Measurements from ENCODE around the gene PAPPA2.
"Not testable (repeated sequence)": the region's sequence is repeated elsewhere in the genome, so short reads cannot be mapped to it uniquely, and the experiment has no call there.

PAPPA2 gene

DNA sequence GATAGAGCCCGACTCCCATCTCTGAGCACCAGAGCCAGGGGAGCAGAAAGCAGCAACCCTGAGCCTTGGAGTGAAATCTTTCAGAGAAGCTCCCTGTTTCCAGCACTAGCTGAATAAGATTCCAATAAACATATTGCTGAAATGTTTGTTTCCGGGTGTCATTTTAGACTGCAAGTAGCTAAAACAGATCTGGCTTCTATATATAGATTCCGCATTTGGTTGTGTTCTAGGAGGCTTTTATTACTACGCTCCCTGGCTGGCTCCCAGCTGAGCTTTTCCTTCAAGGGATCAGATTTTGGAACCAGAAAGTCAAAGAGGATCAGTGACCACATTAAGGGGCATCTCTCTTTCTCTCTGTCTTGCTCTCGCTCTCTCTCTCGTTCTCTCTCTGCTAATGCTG is 88.2 kb downstream of the PAPPA2 start:
- DNase-seq (ENCODE audit: low read depth, low spot score): no peak

- no peak for DNase-seq (ENCODE audit: low read depth, low spot score)
Observed at GRCh38 chr1:176552217-176552991, 89.4 kb downstream of the PAPPA2 start.

DNA sequence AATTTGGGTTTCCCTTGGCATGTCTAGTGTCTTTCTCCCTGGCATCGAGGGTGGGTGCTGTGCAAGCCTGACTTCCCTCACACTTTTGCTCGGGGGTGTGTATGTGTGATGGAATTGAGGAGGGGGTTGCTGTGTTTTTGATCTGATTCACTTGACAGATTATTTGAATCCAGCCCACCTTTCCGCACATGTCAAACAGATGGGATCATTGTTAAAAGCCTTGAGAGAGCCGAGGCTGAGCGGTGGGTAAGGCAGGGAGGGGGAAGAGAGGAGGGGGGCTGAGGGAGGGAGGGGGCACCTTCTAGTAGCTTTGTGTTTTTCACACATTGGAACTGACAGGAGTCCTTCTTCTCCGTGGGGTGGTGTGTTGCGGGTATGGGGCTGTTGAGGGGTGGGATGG is 90.0 kb downstream of the PAPPA2 start:
- no peak for DNase-seq (ENCODE audit: low read depth, low spot score)

DNA sequence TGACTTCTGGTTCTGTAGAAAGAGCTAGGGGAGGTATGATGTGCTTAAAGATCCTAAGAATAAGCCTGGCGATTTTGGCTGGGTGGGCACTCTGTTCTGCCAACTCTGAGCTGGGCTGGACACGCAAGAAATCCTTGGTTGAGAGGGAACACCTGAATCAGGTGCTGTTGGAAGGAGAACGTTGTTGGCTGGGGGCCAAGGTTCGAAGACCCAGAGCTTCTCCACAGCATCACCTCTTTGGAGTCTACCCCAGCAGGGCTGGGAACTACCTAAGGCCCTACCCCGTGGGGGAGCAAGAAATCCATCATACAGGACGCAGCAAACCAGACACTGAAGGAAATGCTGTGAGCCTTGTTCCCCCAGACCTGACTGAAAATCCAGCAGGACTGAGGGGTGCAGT is 93.3 kb downstream of the PAPPA2 start:
- no peak for DNase-seq (ENCODE audit: low read depth, low spot score)

GRCh38 chr1:176557543-176558258 is 94.7 kb downstream of the PAPPA2 start:
- no peak for DNase-seq (ENCODE audit: low read depth, low spot score)

DNA sequence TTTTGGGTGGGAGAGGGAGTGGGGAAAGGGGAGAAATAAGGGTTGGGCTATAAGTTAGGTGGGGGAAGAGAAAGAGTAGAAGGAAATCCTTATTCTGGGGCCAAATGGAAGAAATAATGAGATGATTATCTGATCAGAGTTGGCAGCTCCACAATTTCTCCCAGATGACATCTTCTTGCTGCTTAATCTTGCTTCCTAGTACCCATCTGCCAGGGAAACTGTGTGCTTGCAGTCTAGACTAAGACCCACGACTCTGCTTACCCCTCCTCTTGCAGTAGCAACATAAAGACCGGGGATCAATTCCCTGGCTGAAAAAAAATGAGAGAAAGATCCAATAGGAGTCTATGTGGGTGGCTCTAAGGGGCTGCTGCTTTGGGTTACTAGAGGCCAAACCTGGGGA is 95.6 kb downstream of the PAPPA2 start:
- DNase-seq (ENCODE audit: low read depth, low spot score): no peak

GRCh38 chr1:176559474-176559873 is 96.5 kb downstream of the PAPPA2 start:
- DNase-seq (ENCODE audit: low read depth, low spot score): no peak

DNA sequence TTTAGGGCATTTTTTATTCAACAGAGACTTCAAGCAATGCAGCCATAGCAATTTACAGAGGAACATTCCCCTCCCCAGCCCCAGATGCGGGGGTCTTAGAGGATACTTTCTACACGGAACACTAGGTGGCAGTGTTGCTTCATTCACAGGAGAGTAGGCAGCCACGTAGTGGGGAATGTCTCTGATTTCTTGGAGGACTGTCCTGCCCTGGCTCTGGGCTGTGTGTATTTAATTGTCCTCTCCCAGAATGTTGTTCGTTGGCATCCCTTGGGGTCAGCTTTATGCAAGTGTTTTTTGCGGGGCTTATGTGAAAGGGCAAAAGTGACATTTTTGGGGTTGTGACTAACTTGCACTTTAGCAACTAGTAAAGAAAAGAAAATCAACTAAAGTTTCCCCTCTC is 96.9 kb downstream of the PAPPA2 start:
- no peak for DNase-seq (ENCODE audit: low read depth, low spot score)

DNA sequence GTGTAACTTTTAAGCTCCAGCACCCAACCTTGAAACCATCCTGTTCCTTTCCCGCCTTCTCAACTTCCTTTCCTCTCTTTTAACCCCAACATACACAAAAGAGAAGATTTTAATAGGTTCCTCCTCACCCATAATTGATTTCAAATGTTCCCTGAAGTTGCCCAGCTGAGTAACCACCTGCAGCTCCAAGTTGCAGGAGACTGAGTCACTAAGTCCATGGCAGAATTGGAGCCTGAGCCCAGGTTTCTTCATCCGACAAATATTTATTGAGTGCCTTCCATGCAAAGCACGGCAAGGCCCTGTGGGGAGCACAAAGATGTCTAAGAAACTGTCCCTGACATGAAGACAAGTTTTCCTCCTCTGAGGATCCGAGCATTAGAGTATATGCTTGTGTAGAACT is 97.7 kb downstream of the PAPPA2 start:
- DNase-seq (ENCODE audit: low read depth, low spot score): no peak

GRCh38 chr1:176561761-176562160 is 98.8 kb downstream of the PAPPA2 start:
- not testable (repeated sequence) for DNase-seq (ENCODE audit: low read depth, low spot score)

DNA sequence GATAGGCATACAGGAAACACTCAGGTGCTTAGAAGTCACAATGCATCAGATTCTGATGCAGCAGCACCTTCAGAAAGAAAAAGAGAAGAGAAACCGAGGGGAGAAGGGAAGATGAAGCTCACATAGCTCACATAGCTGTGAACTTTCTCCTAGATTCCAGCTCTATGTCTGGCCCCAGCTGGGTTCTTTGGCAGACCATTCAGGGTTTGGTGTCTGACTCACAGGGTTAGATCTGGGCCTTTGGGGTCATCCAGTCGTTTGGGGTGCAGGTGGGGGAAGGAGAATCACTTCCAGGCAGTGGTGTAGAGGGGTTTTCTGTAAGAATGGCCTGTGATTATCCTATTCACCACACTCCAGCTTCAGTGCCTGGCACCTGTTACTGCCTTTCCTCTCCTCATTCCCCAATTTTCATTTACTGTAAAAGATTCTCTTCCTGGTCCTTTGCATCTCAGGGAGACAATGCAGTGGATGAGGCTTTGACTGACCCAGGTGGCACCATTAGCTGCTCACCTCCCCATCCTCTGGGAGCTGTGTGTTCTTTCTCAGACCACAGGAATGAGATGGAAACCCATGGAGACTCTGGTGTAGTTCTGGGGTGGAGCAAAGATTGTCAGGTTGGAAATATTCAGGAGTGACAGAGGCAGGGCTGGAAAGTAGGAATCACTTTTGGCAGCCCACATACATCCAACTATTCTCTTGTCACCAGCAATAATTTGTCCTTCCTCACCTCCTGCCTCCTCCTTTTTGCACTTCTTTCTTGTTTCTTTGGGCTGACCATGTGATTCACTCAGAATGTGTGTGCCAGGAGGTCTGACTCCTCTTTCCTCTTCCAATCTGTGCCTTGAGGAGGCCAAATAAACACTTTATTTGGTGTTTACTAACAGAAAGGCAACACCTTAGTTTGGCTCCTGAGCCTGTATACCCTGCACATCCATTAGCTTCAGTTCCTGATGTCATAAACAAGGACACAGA is 103.3 kb downstream of the PAPPA2 start:
- DNase-seq (ENCODE audit: low read depth, low spot score): no peak

DNA sequence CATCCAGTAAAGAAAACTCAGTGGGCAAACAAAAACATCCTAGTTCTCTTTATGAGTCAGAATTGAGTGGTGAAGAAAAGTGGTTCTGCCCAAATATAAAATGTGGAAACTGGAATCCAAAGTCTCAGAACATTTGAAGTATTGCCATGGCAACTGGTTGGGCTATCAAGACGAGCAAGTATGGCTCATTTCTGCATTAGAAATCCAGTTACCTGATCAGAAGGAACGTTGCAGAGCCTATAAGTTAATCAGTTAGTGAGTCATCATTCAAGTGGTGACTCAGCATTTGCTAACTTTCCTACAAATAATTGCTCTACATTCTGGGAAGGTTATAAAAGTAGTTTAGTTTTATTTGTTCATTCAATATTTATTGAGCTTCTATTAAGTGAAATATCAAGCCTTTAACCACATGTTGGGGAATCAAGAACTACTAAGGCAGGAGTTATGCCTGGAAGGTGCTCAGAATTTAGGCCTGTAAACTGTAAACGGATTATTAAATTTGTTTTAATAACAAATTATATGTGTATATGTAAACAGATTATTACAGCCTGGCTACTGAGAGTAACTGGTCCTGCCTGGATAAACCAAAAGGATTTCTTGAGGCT is 104.3 kb downstream of the PAPPA2 start:
- DNase-seq (ENCODE audit: low read depth, low spot score): no peak

- DNase-seq (ENCODE audit: low read depth, low spot score): no peak
Observed at GRCh38 chr1:176568185-176568584, 105.2 kb downstream of the PAPPA2 start.

DNA sequence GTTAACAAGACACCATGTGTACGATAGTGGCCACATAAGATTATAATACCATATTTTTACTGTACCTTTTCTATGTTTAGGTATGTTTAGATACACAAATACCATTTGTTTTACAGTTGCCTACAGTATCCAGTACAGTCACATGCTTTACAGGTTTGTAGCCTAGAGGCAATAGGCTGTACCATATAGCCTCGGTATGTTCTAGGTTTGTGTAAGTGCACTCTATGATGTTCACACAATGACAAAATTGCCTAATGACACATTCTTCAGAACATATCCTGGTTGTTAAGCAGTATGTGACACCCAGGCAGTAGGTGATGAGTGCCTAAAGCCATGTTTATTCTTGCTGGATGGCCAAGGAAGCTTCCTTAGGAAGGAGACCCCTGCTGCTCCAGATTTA is 111.8 kb downstream of the PAPPA2 start:
- DNase-seq (ENCODE audit: low read depth, low spot score): no peak

DNA sequence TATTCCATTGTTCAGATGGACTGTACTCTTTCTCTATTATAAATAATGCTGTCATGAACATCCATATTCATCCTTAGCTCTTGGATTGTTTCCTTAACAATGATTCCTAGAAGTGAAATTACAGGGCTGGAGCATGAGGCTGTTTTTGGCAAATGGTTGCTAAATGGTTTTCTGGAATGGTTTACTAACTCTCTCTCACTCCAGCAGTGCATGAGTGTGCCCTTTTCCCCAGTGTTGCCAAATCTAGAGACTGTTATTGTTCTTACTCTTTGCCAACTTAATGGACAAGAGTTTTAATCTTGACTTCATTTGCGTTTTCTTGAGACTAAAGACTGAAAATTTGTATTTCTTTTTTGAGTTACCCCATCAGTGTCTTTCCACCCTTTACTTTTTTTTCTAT is 113.0 kb downstream of the PAPPA2 start:
- no peak for DNase-seq (ENCODE audit: low read depth, low spot score)

- DNase-seq (ENCODE audit: low read depth, low spot score): no peak
Observed at GRCh38 chr1:176576670-176577069, 113.7 kb downstream of the PAPPA2 start.

DNA sequence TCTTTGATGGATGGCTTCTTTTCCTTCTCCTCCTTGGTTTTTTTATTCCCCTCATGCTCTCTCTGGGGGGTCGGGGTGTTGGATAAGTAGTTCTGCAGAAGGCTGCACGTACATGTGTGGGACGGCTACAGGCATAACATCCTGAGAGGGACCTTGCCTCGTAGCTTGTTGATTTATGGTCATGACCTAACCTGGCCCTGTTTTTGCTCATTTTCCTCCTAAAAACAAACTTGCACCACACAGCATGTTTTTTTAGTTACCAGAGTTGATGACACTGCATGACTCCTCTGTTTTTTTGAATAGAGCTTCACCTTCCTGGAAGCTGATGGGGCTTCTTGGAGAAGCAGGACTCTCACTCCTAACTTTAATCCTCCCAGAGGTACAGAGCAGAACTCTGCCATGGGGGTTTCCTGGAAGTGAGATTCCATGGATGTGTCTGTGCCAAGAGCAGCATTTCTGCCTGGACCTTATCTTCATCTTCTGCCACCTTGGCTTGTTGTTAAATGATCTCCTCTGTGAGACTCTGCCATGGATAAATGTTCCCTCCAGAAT is 114.7 kb downstream of the PAPPA2 start:
- no peak for DNase-seq (ENCODE audit: low read depth, low spot score)

DNA sequence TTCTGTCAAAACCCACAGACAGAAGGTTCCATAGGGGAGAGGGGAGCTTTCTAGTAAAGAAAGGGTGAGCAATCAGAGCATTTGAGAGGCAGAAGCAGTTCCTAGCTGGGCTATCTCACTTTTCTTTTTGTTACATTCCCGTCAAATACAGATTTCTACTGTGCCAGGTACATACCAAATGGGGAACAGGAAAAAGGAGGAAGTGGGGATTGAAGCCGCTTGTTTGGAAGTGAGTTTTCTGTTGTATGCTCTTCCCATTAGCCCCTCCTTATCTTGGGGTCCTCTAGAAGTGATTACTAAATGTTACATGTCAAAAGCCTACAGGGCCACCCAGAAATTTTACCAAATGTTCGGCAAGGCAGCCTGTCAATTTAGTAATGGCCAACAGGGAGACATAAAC is 116.1 kb downstream of the PAPPA2 start:
- DNase-seq (ENCODE audit: low read depth, low spot score): no peak

DNA sequence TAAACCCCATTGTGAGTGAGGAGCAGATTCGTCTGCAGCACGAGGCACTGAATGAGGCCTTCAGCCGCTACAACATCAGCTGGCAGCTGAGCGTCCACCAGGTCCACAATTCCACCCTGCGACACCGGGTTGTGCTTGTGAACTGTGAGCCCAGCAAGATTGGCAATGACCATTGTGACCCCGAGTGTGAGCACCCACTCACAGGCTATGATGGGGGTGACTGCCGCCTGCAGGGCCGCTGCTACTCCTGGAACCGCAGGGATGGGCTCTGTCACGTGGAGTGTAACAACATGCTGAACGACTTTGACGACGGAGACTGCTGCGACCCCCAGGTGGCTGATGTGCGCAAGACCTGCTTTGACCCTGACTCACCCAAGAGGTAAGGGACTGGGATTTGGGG is 132.2 kb downstream of the PAPPA2 start:
- DNase-seq (ENCODE audit: low read depth, low spot score): no peak

DNA sequence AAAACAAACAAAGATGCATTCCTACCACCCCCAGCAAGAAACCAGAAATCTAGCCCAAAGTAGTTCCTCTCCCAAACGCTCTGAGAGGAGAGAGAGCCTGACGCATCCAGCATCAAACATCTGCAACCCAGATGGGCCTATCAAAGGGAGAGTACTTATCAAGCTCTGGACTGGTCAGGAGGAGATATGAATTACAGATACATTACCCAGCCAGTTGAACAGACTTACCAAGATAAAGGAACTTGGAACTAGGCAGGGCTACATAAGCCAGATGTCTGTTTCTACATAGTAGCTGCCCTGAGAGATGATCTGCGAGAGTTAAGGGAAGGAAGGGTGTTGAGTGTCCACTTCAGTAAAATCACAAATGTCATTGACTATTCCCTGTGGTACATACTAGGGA is 138.4 kb downstream of the PAPPA2 start:
- no peak for DNase-seq (ENCODE audit: low read depth, low spot score)

- no peak for DNase-seq (ENCODE audit: low read depth, low spot score)
Observed at GRCh38 chr1:176602388-176603004, 139.5 kb downstream of the PAPPA2 start.

Measured in activated CD4-positive, CD25-positive, alpha-beta regulatory T cell treated with anti-CD3 and anti-CD28 coated beads, Interleukin-2, amount 50 U/mL, for 16 hours (primary cell).